Measurements from ENCODE around the gene TBC1D19. TPM values are rescaled to one million over a fixed set of nuclear protein-coding genes. Genes with fewer than 3 reads are reported as not detected.

The TBC1D19 gene
- total and polyA plus RNA-seq, 3 experiments from 2014 or later, result 4.4 to 6.3 (median 5.1) TPM

DNA sequence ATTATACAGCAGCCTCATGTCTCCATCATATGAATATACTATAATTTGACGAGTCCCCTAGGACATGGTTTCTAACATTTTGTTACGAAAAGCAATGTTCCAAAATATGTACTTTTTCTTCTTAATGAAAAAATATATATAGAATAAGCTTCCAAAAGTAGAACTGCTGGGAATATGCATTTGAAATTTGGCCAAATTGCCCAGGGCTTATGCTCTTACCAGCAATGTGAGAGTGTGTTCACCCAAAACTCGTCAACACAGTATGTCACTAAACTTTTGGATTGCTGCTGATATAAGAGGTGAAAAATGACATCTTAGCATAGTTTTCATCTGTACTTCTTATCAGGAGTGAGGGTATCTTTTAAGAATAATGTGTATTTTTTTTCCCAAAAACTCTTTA, 212.2 kb downstream of the TBC1D19 start:
- H3K27ac ChIP-seq (ENCODE audit: low read depth, low read length), result no peak overlapping the region
- ChIA-PET POLR2A (no interaction called here), CTCF (no interaction called here)
- H3K36me3 ChIP-seq (ENCODE audit: insufficient read depth, low read length), result no peaks in the 10 kb centered on the region
- H3K4me1 Mint-ChIP-seq, result no peaks in the 10 kb centered on the region
- H3K9me3 ChIP-seq (ENCODE audit: low read length), result peaks cover 4% of the 10 kb centered on the region
- H3K36me3 Mint-ChIP-seq, result peaks cover 0 to 4% (median 0%) of the 10 kb centered on the region in 3 donors
- peaks cover 0 to 2% of the 10 kb centered on the region in 2 donors for H3K27me3 Mint-ChIP-seq
- no peaks in the 10 kb centered on the region for H3K27me3 ChIP-seq (ENCODE audit: insufficient read depth, low read length, poor library complexity, severe bottlenecking)
- H3K9me3 Mint-ChIP-seq, result peaks cover 7 to 12% (median 9%) of the 10 kb centered on the region in 5 donors
- no peak overlapping the region for H3K27ac Mint-ChIP-seq
- no peak overlapping the region for H3K4me3 ChIP-seq (ENCODE audit: low read length)
- no peaks in the 10 kb centered on the region for H3K4me1 ChIP-seq (ENCODE audit: insufficient read depth, low read length)
- no peak for DNase-seq
- no peak overlapping the region for H3K4me3 Mint-ChIP-seq

DNA sequence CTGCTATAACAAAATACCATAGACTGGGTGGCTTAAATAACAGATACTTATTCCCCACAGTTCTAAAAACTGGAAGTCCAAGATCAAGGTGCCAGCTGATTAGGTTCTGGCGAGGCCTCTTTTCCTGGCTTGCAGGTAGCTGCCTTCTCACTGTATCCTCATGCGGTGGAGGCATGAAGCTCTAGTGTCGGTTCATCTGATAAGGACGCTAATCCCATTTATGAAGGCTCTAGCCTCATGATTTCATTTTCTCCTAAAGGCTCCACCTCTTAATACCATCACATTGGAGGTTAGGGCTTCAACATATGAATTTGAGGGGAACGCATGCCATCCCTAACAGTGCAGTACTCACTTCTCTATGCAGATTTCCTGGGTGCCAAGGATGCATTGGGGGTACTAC, 218.9 kb downstream of the TBC1D19 start:
- peaks cover 0 to 4% of the 10 kb centered on the region in 2 donors for H3K27me3 Mint-ChIP-seq
- CTCF ChIA-PET, result no interaction called here
- Histone ChIP-seq H3K4me1 (ENCODE audit: insufficient read depth, low read length) (no peaks in the 10 kb centered on the region), H3K9me3 (ENCODE audit: low read length) (peaks cover 3% of the 10 kb centered on the region), H3K36me3 (ENCODE audit: insufficient read depth, low read length) (no peaks in the 10 kb centered on the region), H3K27me3 (ENCODE audit: insufficient read depth, low read length, poor library complexity, severe bottlenecking) (no peaks in the 10 kb centered on the region), H3K4me3 (ENCODE audit: low read length) (no peak overlapping the region), H3K27ac (ENCODE audit: low read depth, low read length) (no peak overlapping the region)
- no peaks in the 10 kb centered on the region for H3K4me1 Mint-ChIP-seq
- POLR2A ChIA-PET, result no interaction called here
- peaks cover 7 to 10% (median 9%) of the 10 kb centered on the region in 5 donors for H3K9me3 Mint-ChIP-seq
- DNase-seq, result no peak
- H3K4me3 Mint-ChIP-seq, result no peak overlapping the region
- H3K36me3 Mint-ChIP-seq, result peaks cover 0 to 4% (median 0%) of the 10 kb centered on the region in 3 donors
- no peak overlapping the region for H3K27ac Mint-ChIP-seq

DNA sequence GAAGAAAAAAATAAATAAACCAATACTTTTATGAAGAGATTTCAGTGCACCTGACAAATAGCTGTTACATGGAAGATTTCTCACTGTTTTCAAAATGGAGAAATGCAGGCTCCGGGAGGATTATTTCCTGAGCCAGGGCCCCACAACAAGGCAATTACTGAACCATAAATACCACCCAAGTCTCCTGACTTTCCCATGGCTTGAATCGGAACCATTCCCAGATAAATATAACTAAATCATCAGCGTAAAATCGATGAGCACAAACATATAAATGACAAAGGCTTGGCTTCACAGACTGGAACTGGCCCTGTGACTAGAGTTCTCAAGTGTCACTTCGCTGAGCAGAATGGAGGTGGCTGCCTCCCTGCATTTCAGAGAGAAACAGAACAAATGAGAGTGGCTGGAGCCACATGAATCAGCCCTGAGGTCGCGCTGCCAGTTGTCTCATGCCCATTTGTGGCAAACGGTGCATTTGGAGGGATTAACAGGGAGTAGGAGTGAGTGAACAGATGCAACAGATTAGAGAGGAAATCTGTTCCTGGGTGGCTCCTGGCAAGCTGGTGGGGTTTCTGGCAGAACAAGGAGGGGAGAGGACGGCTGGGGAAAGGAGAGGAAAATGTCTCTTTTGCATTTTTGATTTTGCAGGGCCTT, 219.5 kb downstream of the TBC1D19 start:
- ChIA-PET POLR2A (no interaction called here), CTCF (no interaction called here)
- DNase-seq, result no peak
- peaks cover 0 to 4% of the 10 kb centered on the region in 2 donors for H3K27me3 Mint-ChIP-seq
- peaks cover 0 to 4% (median 0%) of the 10 kb centered on the region in 3 donors for H3K36me3 Mint-ChIP-seq
- peaks cover 6 to 9% (median 7%) of the 10 kb centered on the region in 5 donors for H3K9me3 Mint-ChIP-seq
- no peaks in the 10 kb centered on the region for H3K4me1 Mint-ChIP-seq
- no peaks in the 10 kb centered on the region for H3K9me3 ChIP-seq (ENCODE audit: low read length)
- H3K27me3 ChIP-seq (ENCODE audit: insufficient read depth, low read length, poor library complexity, severe bottlenecking), result no peaks in the 10 kb centered on the region
- no peak overlapping the region for H3K4me3 ChIP-seq (ENCODE audit: low read length)
- H3K4me1 ChIP-seq (ENCODE audit: insufficient read depth, low read length), result no peaks in the 10 kb centered on the region
- no peaks in the 10 kb centered on the region for H3K36me3 ChIP-seq (ENCODE audit: insufficient read depth, low read length)
- no peak overlapping the region for H3K27ac ChIP-seq (ENCODE audit: low read depth, low read length)
- no peak overlapping the region for H3K4me3 Mint-ChIP-seq
- no peak overlapping the region for H3K27ac Mint-ChIP-seq

DNA sequence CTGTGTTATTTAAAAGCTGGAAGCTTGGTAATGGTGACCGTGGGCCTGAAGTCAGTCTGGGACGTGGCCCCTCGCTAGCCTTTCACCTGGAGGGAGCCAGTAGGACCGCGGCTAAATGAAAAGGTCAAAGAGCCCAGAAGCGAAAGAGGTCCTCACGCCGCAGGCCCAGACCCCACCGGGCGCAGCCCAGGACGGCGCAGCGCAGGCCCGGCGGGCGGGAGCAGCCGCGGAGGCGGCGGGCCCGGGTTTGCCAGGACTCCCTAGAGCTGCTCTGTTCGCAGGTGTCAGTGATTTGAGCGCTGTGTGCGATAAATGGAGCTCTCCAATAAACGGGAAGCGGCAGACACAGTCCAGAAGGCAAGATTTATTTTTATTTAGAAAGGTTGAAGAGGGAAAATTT, 220.6 kb downstream of the TBC1D19 start:
- H3K36me3 Mint-ChIP-seq, result no peaks in the 10 kb centered on the region
- Histone ChIP-seq H3K4me1 (ENCODE audit: insufficient read depth, low read length) (no peaks in the 10 kb centered on the region), H3K9me3 (ENCODE audit: low read length) (no peaks in the 10 kb centered on the region), H3K27ac (ENCODE audit: low read depth, low read length) (no peak overlapping the region), H3K36me3 (ENCODE audit: insufficient read depth, low read length) (no peaks in the 10 kb centered on the region), H3K27me3 (ENCODE audit: insufficient read depth, low read length, poor library complexity, severe bottlenecking) (no peaks in the 10 kb centered on the region), H3K4me3 (ENCODE audit: low read length) (no peak overlapping the region)
- no peak for DNase-seq
- H3K4me3 Mint-ChIP-seq, result no peak overlapping the region
- POLR2A ChIA-PET, result no interaction called here
- no peaks in the 10 kb centered on the region for H3K4me1 Mint-ChIP-seq
- CTCF ChIA-PET, result interaction anchor here (1.2 kb wide), 1 partner anchor 10 kb away, joined by 4 read pairs; no protein-coding TSS in a partner anchor
- H3K9me3 Mint-ChIP-seq, result peaks cover 0 to 5% (median 2%) of the 10 kb centered on the region in 5 donors
- H3K27ac Mint-ChIP-seq, result peak overlapping the region in 1 of 8 donors; percentile 74
- peaks cover 0 to 4% of the 10 kb centered on the region in 2 donors for H3K27me3 Mint-ChIP-seq

DNA sequence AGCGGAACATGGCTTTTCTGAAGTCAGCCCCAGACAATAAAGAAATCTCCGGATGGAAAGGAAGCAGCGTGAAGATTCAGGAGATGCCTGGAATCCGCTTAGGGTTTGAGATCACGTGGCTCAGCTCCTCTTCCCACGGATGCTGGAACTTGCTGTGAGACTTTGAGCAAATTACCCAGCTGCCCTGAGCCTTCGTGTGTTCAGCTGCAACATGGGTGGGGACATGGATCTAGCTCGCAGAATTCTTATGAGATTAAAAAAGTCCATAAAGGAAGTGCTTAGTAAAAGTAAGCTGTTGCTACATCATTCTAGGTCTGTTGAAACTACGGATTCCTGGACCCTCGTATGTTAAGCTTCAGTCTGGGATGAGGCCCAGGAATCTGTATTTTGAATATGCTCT, 221.0 kb downstream of the TBC1D19 start:
- POLR2A ChIA-PET, result no interaction called here

More for the DNA sequence above, 221.0 kb downstream of the TBC1D19 start:
- Histone ChIP-seq H3K4me3 (ENCODE audit: low read length) (no peak overlapping the region), H3K27ac (ENCODE audit: low read depth, low read length) (no peak overlapping the region), H3K4me1 (ENCODE audit: insufficient read depth, low read length) (no peaks in the 10 kb centered on the region), H3K9me3 (ENCODE audit: low read length) (no peaks in the 10 kb centered on the region), H3K36me3 (ENCODE audit: insufficient read depth, low read length) (no peaks in the 10 kb centered on the region), H3K27me3 (ENCODE audit: insufficient read depth, low read length, poor library complexity, severe bottlenecking) (no peaks in the 10 kb centered on the region)
- peak overlapping the region in 1 of 8 donors; percentile 74 for H3K27ac Mint-ChIP-seq
- no peak overlapping the region for H3K4me3 Mint-ChIP-seq
- no peak for DNase-seq
- H3K27me3 Mint-ChIP-seq, result peaks cover 0 to 4% of the 10 kb centered on the region in 2 donors
- H3K4me1 Mint-ChIP-seq, result no peaks in the 10 kb centered on the region
- peaks cover 0 to 3% (median 0%) of the 10 kb centered on the region in 5 donors for H3K9me3 Mint-ChIP-seq
- H3K36me3 Mint-ChIP-seq, result no peaks in the 10 kb centered on the region
- CTCF ChIA-PET, result interaction anchor here (1.2 kb wide), 1 partner anchor 9 kb away, joined by 4 read pairs; no protein-coding TSS in a partner anchor

Other genes starting within 250 kb of the TBC1D19 start
- gene CCKAR, start 93.6 kb upstream of the TBC1D19 start, total RNA-seq, result not detected
- not detected for gene CCKAR, start 93.6 kb upstream of the TBC1D19 start, polyA plus RNA-seq